PC-3 (cell line): ENCODE data around the gene SLC13A2. TPM values are rescaled to one million over a fixed set of nuclear protein-coding genes. Genes with fewer than 3 reads are reported as not detected.

Experiments used
- ATAC-seq: fragments of 200-7000 bp; cut with Tn5 transposase; 2 replicates; pipeline ENCODE4 v1.9.1; 2020; ENCODE audit warnings: mild to moderate bottlenecking, moderate library complexity
- BruUV-seq: library from RNA; stranded (reverse); fragments of 400-500 nt; replicated peaks from 2 replicates; lab custom pipeline; 2021; lab: Mats Ljungman, UMichigan
- CTCF ChIA-PET: fragments of 300-600 bp; sonication (Branson Sonifier 250); formaldehyde crosslinking; loops from one replicate; lab custom pipeline; 2022; ENCODE audit warnings: antibody characterized with exemption; lab: Charles Lee
- POLR2A ChIA-PET: fragments of 300-600 bp; sonication (Branson Sonifier 250); formaldehyde crosslinking; loops from one replicate; lab custom pipeline; 2022; ENCODE audit warnings: antibody characterized with exemption; ENCODE audit not compliant: unreplicated experiment; lab: Charles Lee
- DNase-seq: peaks from one replicate; pipeline ENCODE4 v3.0.0-alpha.2; 2015
- H2AFZ ChIP-seq: fragments of 300-600 bp; sonication (generic); 2 replicates; pipeline ENCODE4 v1.6.0; 2016; ENCODE audit warnings: antibody characterized with exemption, low read length
- H3F3A ChIP-seq: fragments of 300-600 bp; sonication (generic); one replicate; pipeline ENCODE4 v1.6.0; 2017; ENCODE audit warnings: antibody characterized with exemption, low read length, control low read depth, mild to moderate bottlenecking; ENCODE audit not compliant: unreplicated experiment
- H3K27ac ChIP-seq: fragments of 300-600 bp; sonication (generic); 2 replicates; pipeline ENCODE4 v1.5.1; 2016; ENCODE audit warnings: mild to moderate bottlenecking, low read length
- H3K27me3 ChIP-seq: fragments of 300-600 bp; sonication (generic); 2 replicates; pipeline ENCODE4 v1.6.1; 2016; ENCODE audit warnings: low read length, mixed read lengths
- H3K36me3 ChIP-seq: fragments of 300-600 bp; sonication (generic); 2 replicates; pipeline ENCODE4 v1.6.1; 2016; ENCODE audit warnings: low read depth, mixed run types, low read length, mixed read lengths
- H3K4me1 ChIP-seq: fragments of 300-600 bp; sonication (generic); 2 replicates; pipeline ENCODE4 v1.5.1; 2016; ENCODE audit warnings: low read length; ENCODE audit not compliant: insufficient read depth
- H3K4me2 ChIP-seq: fragments of 300-600 bp; sonication (generic); 2 replicates; pipeline ENCODE4 v1.6.0; 2016; ENCODE audit warnings: low read length
- H3K4me3 ChIP-seq: fragments of 300-600 bp; sonication (generic); 2 replicates; pipeline ENCODE4 v1.5.1; 2016; ENCODE audit warnings: mild to moderate bottlenecking, low read length, mixed read lengths
- H3K79me2 ChIP-seq: fragments of 300-600 bp; sonication (generic); 2 replicates; pipeline ENCODE4 v1.6.1; 2017; ENCODE audit warnings: low read length, mixed read lengths
- H3K9ac ChIP-seq: fragments of 300-600 bp; sonication (generic); 2 replicates; pipeline ENCODE4 v1.6.0; 2016; ENCODE audit warnings: mild to moderate bottlenecking, low read length
- H3K9me2 ChIP-seq: fragments of 300-600 bp; sonication (generic); replicated peaks from 2 replicates; pipeline ENCODE4 v1.6.1; 2016; ENCODE audit warnings: mixed run types, low read length, mixed read lengths
- H3K9me3 ChIP-seq: fragments of 300-600 bp; sonication (generic); 2 replicates; pipeline ENCODE4 v1.6.1; 2016; ENCODE audit warnings: low read length, mixed read lengths
- H4K20me1 ChIP-seq: fragments of 300-600 bp; sonication (generic); 2 replicates; pipeline ENCODE4 v1.6.1; 2016; ENCODE audit warnings: low read length, mixed read lengths
- EZH2 ChIP-seq: fragments of 300-600 bp; sonication (generic); IDR thresholded peaks from one replicate; pipeline ENCODE4 v1.6.1; 2017; ENCODE audit warnings: antibody characterized with exemption, mild to moderate bottlenecking, low read length; ENCODE audit not compliant: unreplicated experiment
- EZH2phosphoT487 ChIP-seq: fragments of 300-600 bp; sonication (generic); IDR thresholded peaks from 2 replicates; pipeline ENCODE4 v1.6.1; 2018; ENCODE audit warnings: mild to moderate bottlenecking, antibody characterized with exemption, low read length, borderline replicate concordance
- intact Hi-C: fragments of 100-400 bp; cut with micrococcal nuclease; formaldehyde crosslinking; loops from 2 replicates; pipeline ENCODE4 v1.9.0; 2023
- total RNA-seq: library from RNA; depleted of rRNA; stranded (reverse); fragments of >200 nt; gene quantifications from 2 replicates; pipeline ENCODE4 v1.2.3, GENCODE V29; 2014
- TF ChIP-seq, protein P1 (sequence below): fragments of 300-600 bp; sonication (generic); conservative IDR thresholded peaks from 2 replicates; pipeline ENCODE4 v1.5.1; 2017; ENCODE audit warnings: antibody characterized with exemption, low read depth, mild to moderate bottlenecking, low read length

SLC13A2 gene
- total RNA-seq, 1 experiment from 2014 or later, result not detected

DNA sequence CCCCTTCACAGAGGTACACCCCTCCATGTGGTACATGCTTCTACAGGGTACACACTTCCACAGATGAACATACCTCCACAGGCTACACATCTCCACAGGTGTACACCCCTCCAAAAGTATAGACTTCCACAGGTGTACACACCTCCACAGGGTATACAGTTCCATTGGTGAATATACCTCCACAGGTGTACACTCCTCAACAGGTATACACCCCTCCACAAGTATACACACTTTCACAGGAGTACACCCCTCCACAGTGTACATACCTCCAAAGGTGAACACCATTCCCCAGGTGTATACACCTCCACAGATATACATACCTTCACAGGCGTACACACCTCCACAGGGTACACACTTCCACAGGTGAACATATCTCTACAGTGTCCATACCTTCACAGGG lies 42.1 kb downstream of the SLC13A2 start:
- Histone ChIP-seq H3F3A (no peaks in the 10 kb centered on the region), H3K9ac (no peak overlapping the region), H3K36me3 (no peaks in the 10 kb centered on the region), H4K20me1 (no peaks in the 10 kb centered on the region), H3K4me3 (no peak overlapping the region), H3K4me2 (no peak overlapping the region), H3K27ac (no peak overlapping the region), H3K79me2 (no peaks in the 10 kb centered on the region), H2AFZ (no peak overlapping the region), H3K4me1 (no peaks in the 10 kb centered on the region), H3K9me2 (no peaks in the 10 kb centered on the region), H3K9me3 (no peaks in the 10 kb centered on the region), H3K27me3 (no peaks in the 10 kb centered on the region)
- DNase-seq (no peak), ATAC-seq (no peak)
- CTCF ChIA-PET, result no interaction called here
- intact Hi-C loops, result no loop called here
- no TSS peak for BruUV-seq
- TF ChIP-seq EZH2 (no peak), EZH2phosphoT487 (no peak)
- TF ChIP-seq, protein P1, sequence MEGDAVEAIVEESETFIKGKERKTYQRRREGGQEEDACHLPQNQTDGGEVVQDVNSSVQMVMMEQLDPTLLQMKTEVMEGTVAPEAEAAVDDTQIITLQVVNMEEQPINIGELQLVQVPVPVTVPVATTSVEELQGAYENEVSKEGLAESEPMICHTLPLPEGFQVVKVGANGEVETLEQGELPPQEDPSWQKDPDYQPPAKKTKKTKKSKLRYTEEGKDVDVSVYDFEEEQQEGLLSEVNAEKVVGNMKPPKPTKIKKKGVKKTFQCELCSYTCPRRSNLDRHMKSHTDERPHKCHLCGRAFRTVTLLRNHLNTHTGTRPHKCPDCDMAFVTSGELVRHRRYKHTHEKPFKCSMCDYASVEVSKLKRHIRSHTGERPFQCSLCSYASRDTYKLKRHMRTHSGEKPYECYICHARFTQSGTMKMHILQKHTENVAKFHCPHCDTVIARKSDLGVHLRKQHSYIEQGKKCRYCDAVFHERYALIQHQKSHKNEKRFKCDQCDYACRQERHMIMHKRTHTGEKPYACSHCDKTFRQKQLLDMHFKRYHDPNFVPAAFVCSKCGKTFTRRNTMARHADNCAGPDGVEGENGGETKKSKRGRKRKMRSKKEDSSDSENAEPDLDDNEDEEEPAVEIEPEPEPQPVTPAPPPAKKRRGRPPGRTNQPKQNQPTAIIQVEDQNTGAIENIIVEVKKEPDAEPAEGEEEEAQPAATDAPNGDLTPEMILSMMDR, result no peak
- POLR2A ChIA-PET, result no interaction called here

DNA sequence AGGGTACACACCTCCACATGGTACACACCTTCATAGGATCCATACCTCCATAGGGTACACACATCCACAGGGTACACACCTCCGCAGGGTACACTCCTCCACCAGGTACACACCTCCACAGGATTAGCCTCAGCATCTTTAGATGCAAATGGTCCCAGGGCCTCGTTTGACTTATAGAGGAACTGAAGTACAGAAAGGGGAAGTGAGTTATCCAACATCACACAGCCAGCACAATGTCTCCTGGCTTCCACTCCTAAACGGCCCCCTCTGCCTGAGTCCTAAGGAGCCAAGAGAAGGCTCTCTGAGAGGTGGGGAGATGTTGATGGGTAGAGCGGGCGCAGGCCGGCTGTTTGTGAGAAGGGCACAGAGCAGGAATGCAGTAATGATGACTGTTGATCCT lies 44.7 kb downstream of the SLC13A2 start:
- Histone ChIP-seq H4K20me1 (no peaks in the 10 kb centered on the region), H3K36me3 (no peaks in the 10 kb centered on the region), H3K9me2 (no peaks in the 10 kb centered on the region), H3F3A (no peaks in the 10 kb centered on the region), H3K4me2 (no peak overlapping the region), H3K79me2 (no peaks in the 10 kb centered on the region), H3K4me1 (no peaks in the 10 kb centered on the region), H3K9ac (no peak overlapping the region), H3K27ac (no peak overlapping the region), H3K4me3 (no peak overlapping the region), H2AFZ (no peak overlapping the region), H3K9me3 (no peaks in the 10 kb centered on the region), H3K27me3 (no peaks in the 10 kb centered on the region)
- no peak for DNase-seq
- intact Hi-C loops, result no loop called here
- BruUV-seq, result no TSS peak
- ATAC-seq, result no peak
- CTCF ChIA-PET, result no interaction called here
- POLR2A ChIA-PET, result no interaction called here
- no peak for TF ChIP-seq EZH2
- no peak for TF ChIP-seq EZH2phosphoT487
- TF ChIP-seq, protein P1, result no peak

DNA sequence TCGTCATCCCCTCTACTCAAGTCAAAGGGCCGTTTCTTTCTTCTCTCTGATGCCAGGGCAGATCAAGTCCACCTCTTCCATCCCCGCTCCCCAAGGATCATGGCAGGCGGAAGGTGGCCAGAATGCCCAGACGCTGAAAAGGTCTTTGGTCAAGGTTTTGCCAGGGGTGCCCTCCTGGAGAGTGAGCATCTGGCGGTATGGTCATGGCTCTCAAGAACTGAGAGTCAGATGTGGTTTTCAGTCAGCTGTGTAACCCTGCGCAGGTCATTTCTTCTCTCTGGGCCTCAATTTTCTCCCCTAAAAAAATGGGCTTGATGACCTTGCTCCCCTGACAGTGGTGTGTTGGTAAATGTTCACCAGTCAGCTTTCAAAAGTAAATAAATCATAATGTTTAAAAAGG lies 45.1 kb downstream of the SLC13A2 start:
- Histone ChIP-seq H3K9me2 (no peaks in the 10 kb centered on the region), H3K27ac (no peak overlapping the region), H3K4me3 (no peak overlapping the region), H3K9ac (no peak overlapping the region), H3K36me3 (no peaks in the 10 kb centered on the region), H4K20me1 (no peaks in the 10 kb centered on the region), H2AFZ (no peak overlapping the region), H3K79me2 (no peaks in the 10 kb centered on the region), H3K4me1 (no peaks in the 10 kb centered on the region), H3F3A (no peaks in the 10 kb centered on the region), H3K27me3 (no peaks in the 10 kb centered on the region), H3K9me3 (no peaks in the 10 kb centered on the region), H3K4me2 (no peak overlapping the region)
- ATAC-seq (no peak), DNase-seq (no peak)
- TF ChIP-seq EZH2phosphoT487 (no peak), EZH2 (no peak)
- TF ChIP-seq, protein P1, result no peak
- POLR2A ChIA-PET, result no interaction called here
- CTCF ChIA-PET, result no interaction called here
- no TSS peak for BruUV-seq
- intact Hi-C loops, result no loop called here
